ENCODE results near the gene ARL10.

Gene ARL10

GRCh38 chr5:176365351-176366231 is at the start of gene ARL10:
Gene ARL10, plus strand, starts transcription at chr5:176365487. Its CDS starts 77 bp downstream, at chr5:176365564.
- DNase-seq (ENCODE audit: low spot score in 2 of 2), result no peak
- H3K4me1 ChIP-seq, result no peaks in the 10 kb centered on the region
- no peak within 1 kb of the TSS for H3K4me3 ChIP-seq
- in situ Hi-C loops (cut with MboI; ENCODE audit: low sequenced_read_pairs), result no loop called here
- H3K36me3 ChIP-seq (replicated peaks), result no peaks in the 10 kb centered on the region
- no peaks in the 10 kb centered on the region for H3K9me3 ChIP-seq
- H3K27me3 ChIP-seq (ENCODE audit: low read depth), result no peaks in the 10 kb centered on the region

GRCh38 chr5:176317534-176318374 is 47.5 kb upstream of the ARL10 start:
- H3K27me3 ChIP-seq (ENCODE audit: low read depth), result no peaks in the 10 kb centered on the region
- no peaks in the 10 kb centered on the region for H3K9me3 ChIP-seq
- H3K36me3 ChIP-seq (replicated peaks), result peaks cover 30% of the 10 kb centered on the region
- no peak for DNase-seq (ENCODE audit: low spot score in 2 of 2)
- H3K4me1 ChIP-seq, result no peaks in the 10 kb centered on the region
- in situ Hi-C loops (cut with MboI; ENCODE audit: low sequenced_read_pairs), result no loop called here
- H3K4me3 ChIP-seq, result no peak overlapping the region

- in situ Hi-C loops (cut with MboI; ENCODE audit: low sequenced_read_pairs), result no loop called here
- DNase-seq (ENCODE audit: low spot score in 2 of 2), result no peak
- H3K36me3 ChIP-seq (replicated peaks), result peaks cover 34% of the 10 kb centered on the region
Measured at GRCh38 chr5:176319827-176320554, 45.3 kb upstream of the ARL10 start.

GRCh38 chr5:176320577-176320976 is 44.7 kb upstream of the ARL10 start:
- H3K4me1 ChIP-seq, result no peaks in the 10 kb centered on the region
- DNase-seq (ENCODE audit: low spot score in 2 of 2), result no peak
- H3K36me3 ChIP-seq (replicated peaks), result peaks cover 31% of the 10 kb centered on the region
- H3K27me3 ChIP-seq (ENCODE audit: low read depth), result no peaks in the 10 kb centered on the region
- in situ Hi-C loops (cut with MboI; ENCODE audit: low sequenced_read_pairs), result no loop called here
- no peaks in the 10 kb centered on the region for H3K9me3 ChIP-seq
- no peak overlapping the region for H3K4me3 ChIP-seq

More at GRCh38 chr5:176319827-176320554, 45.3 kb upstream of the ARL10 start:
- no peaks in the 10 kb centered on the region for H3K9me3 ChIP-seq
- H3K27me3 ChIP-seq (ENCODE audit: low read depth), result no peaks in the 10 kb centered on the region
- H3K4me3 ChIP-seq, result no peak overlapping the region
- H3K4me1 ChIP-seq, result no peaks in the 10 kb centered on the region

- no peaks in the 10 kb centered on the region for H3K27me3 ChIP-seq (ENCODE audit: low read depth)
- no peaks in the 10 kb centered on the region for H3K4me1 ChIP-seq
- no peak overlapping the region for H3K4me3 ChIP-seq
- in situ Hi-C loops (cut with MboI; ENCODE audit: low sequenced_read_pairs), result loop anchor here (25.0 kb wide), 1 partner anchor 597 kb away; no protein-coding TSS in a partner anchor
- H3K9me3 ChIP-seq, result no peaks in the 10 kb centered on the region
- H3K36me3 ChIP-seq (replicated peaks), result peaks cover 12% of the 10 kb centered on the region
- DNase-seq (ENCODE audit: low spot score in 2 of 2), result no peak
Measured at GRCh38 chr5:176334031-176334770, 31.1 kb upstream of the ARL10 start.

- in situ Hi-C loops (cut with MboI; ENCODE audit: low sequenced_read_pairs), result loop anchor here (25.0 kb wide), 1 partner anchor 601 kb away; no protein-coding TSS in a partner anchor
- Histone ChIP-seq H3K4me1 (no peaks in the 10 kb centered on the region), H3K9me3 (no peaks in the 10 kb centered on the region), H3K27me3 (ENCODE audit: low read depth) (no peaks in the 10 kb centered on the region), H3K36me3 (replicated peaks) (peaks cover 12% of the 10 kb centered on the region), H3K4me3 (no peak overlapping the region)
- DNase-seq (ENCODE audit: low spot score in 2 of 2), result no peak
Measured at GRCh38 chr5:176337913-176338312, 27.4 kb upstream of the ARL10 start.

- Histone ChIP-seq H3K9me3 (no peaks in the 10 kb centered on the region), H3K27me3 (ENCODE audit: low read depth) (no peaks in the 10 kb centered on the region), H3K4me3 (no peak overlapping the region), H3K4me1 (no peaks in the 10 kb centered on the region), H3K36me3 (replicated peaks) (peaks cover 16% of the 10 kb centered on the region)
- no peak for DNase-seq (ENCODE audit: low spot score in 2 of 2)
- in situ Hi-C loops (cut with MboI; ENCODE audit: low sequenced_read_pairs), result loop anchor here (25.0 kb wide), 1 partner anchor 602 kb away; no protein-coding TSS in a partner anchor
Measured at GRCh38 chr5:176339304-176339703, 26.0 kb upstream of the ARL10 start.

GRCh38 chr5:176341325-176342157 is 23.7 kb upstream of the ARL10 start:
- Histone ChIP-seq H3K4me1 (no peaks in the 10 kb centered on the region), H3K27me3 (ENCODE audit: low read depth) (no peaks in the 10 kb centered on the region), H3K9me3 (no peaks in the 10 kb centered on the region), H3K4me3 (no peak overlapping the region), H3K36me3 (replicated peaks) (peaks cover 35% of the 10 kb centered on the region)
- DNase-seq (ENCODE audit: low spot score in 2 of 2), result no peak
- in situ Hi-C loops (cut with MboI; ENCODE audit: low sequenced_read_pairs), result loop anchor here (25.0 kb wide), 1 partner anchor 604 kb away; no protein-coding TSS in a partner anchor

GRCh38 chr5:176342158-176342483 is 23.2 kb upstream of the ARL10 start:
- H3K4me3 ChIP-seq, result no peak overlapping the region
- H3K27me3 ChIP-seq (ENCODE audit: low read depth), result no peaks in the 10 kb centered on the region
- peaks cover 35% of the 10 kb centered on the region for H3K36me3 ChIP-seq (replicated peaks)
- H3K4me1 ChIP-seq, result no peaks in the 10 kb centered on the region
- in situ Hi-C loops (cut with MboI; ENCODE audit: low sequenced_read_pairs), result loop anchor here (25.0 kb wide), 1 partner anchor 605 kb away; no protein-coding TSS in a partner anchor
- no peaks in the 10 kb centered on the region for H3K9me3 ChIP-seq
- DNase-seq (ENCODE audit: low spot score in 2 of 2), result no peak

GRCh38 chr5:176342766-176343458 is 22.4 kb upstream of the ARL10 start:
- H3K4me3 ChIP-seq, result no peak overlapping the region
- peaks cover 42% of the 10 kb centered on the region for H3K36me3 ChIP-seq (replicated peaks)
- no peaks in the 10 kb centered on the region for H3K9me3 ChIP-seq
- in situ Hi-C loops (cut with MboI; ENCODE audit: low sequenced_read_pairs), result loop anchor here (25.0 kb wide), 1 partner anchor 606 kb away; no protein-coding TSS in a partner anchor
- no peaks in the 10 kb centered on the region for H3K27me3 ChIP-seq (ENCODE audit: low read depth)
- no peaks in the 10 kb centered on the region for H3K4me1 ChIP-seq
- DNase-seq (ENCODE audit: low spot score in 2 of 2), result no peak

GRCh38 chr5:176350416-176350815 is 14.9 kb upstream of the ARL10 start:
- Histone ChIP-seq H3K27me3 (ENCODE audit: low read depth) (no peaks in the 10 kb centered on the region), H3K4me1 (no peaks in the 10 kb centered on the region), H3K9me3 (no peaks in the 10 kb centered on the region), H3K36me3 (replicated peaks) (peaks cover 87% of the 10 kb centered on the region), H3K4me3 (no peak overlapping the region)
- no peak for DNase-seq (ENCODE audit: low spot score in 2 of 2)
- in situ Hi-C loops (cut with MboI; ENCODE audit: low sequenced_read_pairs), result no loop called here
